GM20000 (cell line): ENCODE data around the gene ZFR2.

Experiments used
- DNase-seq: peaks from one replicate; pipeline ENCODE4 v3.0.0; 2012; ENCODE audit warnings: low spot score
- TF ChIP-seq, protein P1 (sequence below): IDR thresholded peaks from 2 replicates; pipeline ENCODE4 v1.5.1; 2012; ENCODE audit warnings: mild to moderate bottlenecking, control low read depth; ENCODE audit errors: extremely low read depth, missing control alignments

Gene ZFR2

DNA sequence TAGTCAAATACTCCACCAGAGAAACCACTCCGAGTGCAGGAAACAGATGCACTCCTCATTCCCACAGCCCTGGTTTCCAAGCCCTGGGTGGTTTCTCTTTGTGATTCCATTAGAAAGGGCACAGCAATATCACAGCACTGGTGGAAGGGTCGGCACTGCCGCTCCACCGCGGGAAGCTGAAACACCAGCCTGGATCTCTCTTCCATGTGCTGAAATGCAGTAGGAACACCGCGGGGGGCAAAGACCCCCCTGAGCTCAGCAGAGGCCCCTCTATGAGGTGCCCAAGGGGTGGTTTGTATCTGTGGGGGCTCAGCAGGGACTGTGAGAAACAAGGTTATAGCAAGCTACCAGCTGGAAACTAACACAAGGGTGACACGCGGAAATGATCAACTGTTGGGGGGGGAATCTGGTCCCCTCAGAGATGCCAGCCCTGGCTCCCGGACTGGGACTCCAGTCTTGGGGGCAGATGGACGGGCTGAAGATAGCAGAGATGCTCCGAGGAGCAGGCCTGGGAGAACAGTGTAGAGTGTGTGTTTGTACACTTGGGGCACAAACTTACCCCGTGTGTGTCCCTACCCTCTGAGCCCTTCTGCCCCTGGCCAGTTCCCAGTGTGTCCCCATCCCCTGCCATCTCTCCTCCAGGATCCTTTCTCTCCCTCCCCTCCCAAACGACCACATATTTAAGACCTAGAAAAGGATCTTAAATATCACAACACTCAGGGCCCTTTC, 1.8 kb downstream of the ZFR2 start:
- TF ChIP-seq, protein P1, sequence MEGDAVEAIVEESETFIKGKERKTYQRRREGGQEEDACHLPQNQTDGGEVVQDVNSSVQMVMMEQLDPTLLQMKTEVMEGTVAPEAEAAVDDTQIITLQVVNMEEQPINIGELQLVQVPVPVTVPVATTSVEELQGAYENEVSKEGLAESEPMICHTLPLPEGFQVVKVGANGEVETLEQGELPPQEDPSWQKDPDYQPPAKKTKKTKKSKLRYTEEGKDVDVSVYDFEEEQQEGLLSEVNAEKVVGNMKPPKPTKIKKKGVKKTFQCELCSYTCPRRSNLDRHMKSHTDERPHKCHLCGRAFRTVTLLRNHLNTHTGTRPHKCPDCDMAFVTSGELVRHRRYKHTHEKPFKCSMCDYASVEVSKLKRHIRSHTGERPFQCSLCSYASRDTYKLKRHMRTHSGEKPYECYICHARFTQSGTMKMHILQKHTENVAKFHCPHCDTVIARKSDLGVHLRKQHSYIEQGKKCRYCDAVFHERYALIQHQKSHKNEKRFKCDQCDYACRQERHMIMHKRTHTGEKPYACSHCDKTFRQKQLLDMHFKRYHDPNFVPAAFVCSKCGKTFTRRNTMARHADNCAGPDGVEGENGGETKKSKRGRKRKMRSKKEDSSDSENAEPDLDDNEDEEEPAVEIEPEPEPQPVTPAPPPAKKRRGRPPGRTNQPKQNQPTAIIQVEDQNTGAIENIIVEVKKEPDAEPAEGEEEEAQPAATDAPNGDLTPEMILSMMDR: no peak

DNA sequence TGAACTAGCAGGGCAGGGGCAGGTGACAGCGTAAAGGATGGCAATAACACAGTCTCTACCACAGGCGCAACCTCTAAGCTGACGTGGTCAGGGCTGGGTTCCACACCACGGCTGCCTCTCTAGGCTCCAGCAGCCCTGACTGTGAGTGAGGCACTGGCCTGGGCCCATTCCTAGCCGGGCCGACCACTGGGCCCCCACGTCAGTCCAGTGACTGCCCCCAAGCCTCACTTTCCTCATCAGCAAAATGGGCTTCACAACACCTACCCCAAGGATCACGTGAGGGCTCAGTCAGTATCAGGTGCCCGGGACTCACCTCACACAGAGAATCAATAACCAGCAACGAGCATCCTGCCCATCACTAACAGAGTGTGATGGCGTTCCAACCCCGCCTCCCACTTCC, 5.2 kb downstream of the ZFR2 start:
- TF ChIP-seq, protein P1: no peak

More for the DNA sequence above, 1.8 kb downstream of the ZFR2 start:
- no peak for DNase-seq

DNA sequence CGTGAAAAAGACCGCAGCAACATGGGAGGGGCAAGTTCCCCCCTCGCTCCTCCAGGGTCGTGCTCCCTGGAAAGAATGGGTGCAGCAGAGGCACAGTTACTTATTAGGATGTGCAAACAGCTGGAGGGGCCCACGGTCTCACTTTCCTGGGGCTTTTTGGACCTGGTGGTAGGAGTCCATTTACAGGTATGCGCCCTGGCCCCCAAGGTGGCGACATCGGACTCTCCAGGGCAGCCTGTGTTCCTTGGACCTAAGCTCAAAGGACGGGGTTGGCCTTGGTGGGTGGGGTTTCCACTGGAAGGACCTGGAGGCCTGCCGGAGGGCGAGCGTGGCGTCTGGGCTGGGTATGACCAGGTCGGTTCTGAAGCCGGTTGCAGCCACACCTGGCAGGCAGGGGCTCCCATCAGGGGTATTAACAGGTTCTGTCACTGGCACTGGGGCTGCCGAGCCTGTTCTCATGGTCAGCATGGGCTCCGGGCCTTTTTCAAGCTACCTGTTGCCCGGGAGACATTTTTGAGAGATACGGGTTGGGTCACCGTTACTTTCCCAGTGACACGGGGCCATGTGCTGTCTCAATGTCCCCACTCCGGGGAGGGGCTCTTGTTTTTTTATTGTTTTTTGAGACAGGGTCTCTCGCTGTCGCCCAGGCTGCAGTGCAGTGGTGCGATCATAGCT, 5.9 kb downstream of the ZFR2 start:
- TF ChIP-seq, protein P1: no peak
- no peak for DNase-seq

More for the DNA sequence above, 5.2 kb downstream of the ZFR2 start:
- no peak for DNase-seq

DNA sequence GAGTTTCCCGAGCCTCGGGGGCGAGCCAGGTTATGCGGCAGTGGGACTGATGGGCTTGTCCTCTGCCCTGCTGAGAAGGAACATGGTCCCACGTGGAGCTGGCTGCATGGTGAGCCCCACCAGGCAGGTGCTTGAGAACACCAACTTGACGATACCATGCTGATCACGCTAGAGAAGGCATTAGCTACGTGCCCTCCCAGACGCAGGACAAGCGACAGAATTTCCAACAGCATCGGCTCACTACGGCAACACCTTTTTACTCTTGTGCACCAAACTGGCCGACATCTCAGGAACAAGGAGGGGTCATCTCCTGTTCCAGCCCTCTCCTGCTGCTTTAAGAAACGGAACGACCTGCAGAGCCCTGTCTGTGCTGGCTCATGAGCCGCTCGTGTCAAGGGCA, 8.3 kb downstream of the ZFR2 start:
- TF ChIP-seq, protein P1: no peak

DNA sequence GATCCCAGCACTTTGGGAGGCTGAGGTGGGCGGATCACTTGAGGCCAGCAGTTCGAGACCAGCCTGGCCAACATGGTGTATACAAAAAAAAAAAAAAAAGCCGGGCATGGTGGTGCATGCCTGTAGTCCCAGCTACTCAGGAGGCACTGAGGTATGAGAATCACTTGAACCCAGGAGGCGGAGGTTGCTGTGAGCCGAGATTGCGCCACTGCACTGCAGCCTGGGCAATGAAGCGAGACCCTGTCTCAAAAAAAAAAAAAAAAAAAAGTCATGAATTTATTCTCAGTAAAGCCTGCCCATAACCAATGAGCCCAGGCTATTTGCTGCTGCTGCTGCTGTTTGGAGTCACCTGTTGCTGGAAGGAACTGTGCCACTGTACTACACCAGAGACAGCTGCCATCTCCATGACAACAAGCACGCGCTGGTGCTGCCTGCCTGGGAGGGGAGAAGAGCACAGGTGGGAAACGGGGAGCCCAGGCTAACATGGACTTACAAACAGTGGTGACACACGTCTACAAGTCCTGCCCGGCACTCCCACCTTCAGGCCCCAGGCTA, 11.3 kb downstream of the ZFR2 start:
- TF ChIP-seq, protein P1: no peak
- peak; percentile 84 for DNase-seq

More for the DNA sequence above, 8.3 kb downstream of the ZFR2 start:
- no peak for DNase-seq

DNA sequence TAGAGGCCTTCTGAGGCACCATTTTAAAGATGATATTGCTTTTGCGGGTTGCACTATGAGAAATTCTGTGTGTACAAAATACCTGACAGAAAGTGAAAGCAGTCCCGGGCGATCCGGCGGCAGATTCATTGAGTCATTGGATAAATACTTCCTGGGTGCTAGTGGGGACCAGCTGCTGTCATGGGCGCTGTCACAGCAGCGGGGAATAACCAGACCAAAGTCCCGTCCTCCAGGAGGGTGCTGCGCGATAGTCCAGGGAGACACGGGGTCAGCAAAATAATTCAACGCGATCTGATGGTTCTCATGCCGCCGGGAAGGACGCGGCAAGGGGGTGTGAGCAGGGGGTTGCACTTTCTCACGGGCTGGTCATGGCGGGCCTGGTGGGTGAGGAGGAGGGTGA, 13.5 kb downstream of the ZFR2 start:
- TF ChIP-seq, protein P1: no peak
- no peak for DNase-seq

DNA sequence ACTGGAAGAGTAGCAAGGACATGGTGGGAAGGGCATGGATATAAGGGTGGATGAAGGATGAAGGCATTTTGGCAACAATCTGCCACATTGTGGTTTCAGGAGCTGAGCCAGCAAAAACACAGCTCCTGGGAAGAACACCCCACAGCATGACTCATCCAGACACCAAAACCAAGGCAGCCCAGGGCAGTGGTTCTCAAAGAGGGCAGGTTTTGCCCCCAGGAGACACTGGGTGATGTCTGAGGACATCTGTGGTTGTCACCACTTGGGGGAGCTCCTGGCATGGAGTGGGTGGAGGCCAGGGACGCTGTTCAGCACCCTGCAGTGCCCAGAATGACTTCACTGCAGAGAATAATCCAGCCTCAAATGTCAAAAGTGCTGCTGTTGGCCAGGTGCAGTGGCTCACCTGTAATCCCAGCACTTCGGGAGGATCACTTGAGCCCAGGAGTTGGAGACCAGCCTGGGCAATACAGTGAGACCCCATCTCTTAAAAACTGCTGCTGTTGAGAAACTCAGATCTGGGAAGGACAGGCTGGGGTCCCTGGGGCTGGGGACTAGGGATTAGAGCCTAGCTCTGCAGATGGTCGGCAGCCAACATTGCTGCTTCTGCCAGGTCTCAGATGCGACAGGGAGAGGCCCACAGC, 16.1 kb downstream of the ZFR2 start:
- TF ChIP-seq, protein P1: peak; percentile 8
- DNase-seq: no peak
